ENCODE results near the gene SREBF1. TPM values are rescaled to one million over a fixed set of nuclear protein-coding genes. Genes with fewer than 3 reads are reported as not detected.

SREBF1 gene
- total RNA-seq, 1 experiment from 2014 or later, result 104 TPM

DNA sequence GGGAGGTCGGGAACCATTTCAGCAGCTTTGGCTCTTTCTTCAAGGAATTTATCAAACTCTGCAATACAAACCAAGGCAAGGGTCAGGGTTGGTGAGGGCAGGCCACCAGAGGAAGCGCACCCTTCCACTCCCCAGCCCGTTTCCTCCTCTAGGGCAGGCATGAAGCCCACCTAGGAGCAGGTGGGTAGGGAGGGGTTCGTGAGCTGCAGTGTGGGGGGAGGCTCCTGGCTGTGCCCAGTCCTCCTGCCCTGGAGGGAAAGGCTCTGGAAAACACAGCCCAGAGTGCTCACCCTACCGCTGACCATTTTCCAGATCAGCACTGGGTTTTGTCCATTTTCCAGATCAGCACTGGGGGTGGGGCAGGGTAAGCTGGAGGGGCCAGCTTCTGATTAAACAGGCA is 10.9 kb upstream of the SREBF1 start:
- CTCF ChIA-PET, result no interaction called here
- Mint-ChIP-seq H3K9me3 (ENCODE audit: low read depth, unreplicated experiment) (no peaks in the 10 kb centered on the region), H3K27ac (ENCODE audit: unreplicated experiment) (no peak overlapping the region), H3K4me3 (ENCODE audit: low read depth, unreplicated experiment) (no peak overlapping the region), H3K36me3 (ENCODE audit: insufficient read depth, unreplicated experiment) (peaks cover 7% of the 10 kb centered on the region), H3K4me1 (ENCODE audit: low read depth, unreplicated experiment) (peaks cover 6% of the 10 kb centered on the region), H3K27me3 (ENCODE audit: unreplicated experiment) (no peaks in the 10 kb centered on the region)
- TF ChIP-seq, protein P1, sequence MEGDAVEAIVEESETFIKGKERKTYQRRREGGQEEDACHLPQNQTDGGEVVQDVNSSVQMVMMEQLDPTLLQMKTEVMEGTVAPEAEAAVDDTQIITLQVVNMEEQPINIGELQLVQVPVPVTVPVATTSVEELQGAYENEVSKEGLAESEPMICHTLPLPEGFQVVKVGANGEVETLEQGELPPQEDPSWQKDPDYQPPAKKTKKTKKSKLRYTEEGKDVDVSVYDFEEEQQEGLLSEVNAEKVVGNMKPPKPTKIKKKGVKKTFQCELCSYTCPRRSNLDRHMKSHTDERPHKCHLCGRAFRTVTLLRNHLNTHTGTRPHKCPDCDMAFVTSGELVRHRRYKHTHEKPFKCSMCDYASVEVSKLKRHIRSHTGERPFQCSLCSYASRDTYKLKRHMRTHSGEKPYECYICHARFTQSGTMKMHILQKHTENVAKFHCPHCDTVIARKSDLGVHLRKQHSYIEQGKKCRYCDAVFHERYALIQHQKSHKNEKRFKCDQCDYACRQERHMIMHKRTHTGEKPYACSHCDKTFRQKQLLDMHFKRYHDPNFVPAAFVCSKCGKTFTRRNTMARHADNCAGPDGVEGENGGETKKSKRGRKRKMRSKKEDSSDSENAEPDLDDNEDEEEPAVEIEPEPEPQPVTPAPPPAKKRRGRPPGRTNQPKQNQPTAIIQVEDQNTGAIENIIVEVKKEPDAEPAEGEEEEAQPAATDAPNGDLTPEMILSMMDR (IDR thresholded peaks at IDR 0.05; ENCODE audit: unreplicated experiment), result no peak
- intact Hi-C loops (cut with micrococcal nuclease; ENCODE audit: unreplicated experiment), result no loop called here
- BruUV-seq (replicated peaks), result no TSS peak
- no peak for DNase-seq

- no TSS peak for BruUV-seq (replicated peaks)
- H3K4me1 Mint-ChIP-seq (ENCODE audit: low read depth, unreplicated experiment), result peaks cover 6% of the 10 kb centered on the region
- intact Hi-C loops (cut with micrococcal nuclease; ENCODE audit: unreplicated experiment), result no loop called here
- peaks cover 9% of the 10 kb centered on the region for H3K36me3 Mint-ChIP-seq (ENCODE audit: insufficient read depth, unreplicated experiment)
- H3K4me3 Mint-ChIP-seq (ENCODE audit: low read depth, unreplicated experiment), result no peak overlapping the region
- H3K27ac Mint-ChIP-seq (ENCODE audit: unreplicated experiment), result no peak overlapping the region
- H3K27me3 Mint-ChIP-seq (ENCODE audit: unreplicated experiment), result no peaks in the 10 kb centered on the region
- DNase-seq, result no peak
- TF ChIP-seq, protein P1 (IDR thresholded peaks at IDR 0.05; ENCODE audit: unreplicated experiment), result no peak
- CTCF ChIA-PET, result no interaction called here
- H3K9me3 Mint-ChIP-seq (ENCODE audit: low read depth, unreplicated experiment), result no peaks in the 10 kb centered on the region
Observed at GRCh38 chr17:17847118-17847689, 10.4 kb upstream of the SREBF1 start.

GRCh38 chr17:17846645-17847044 is 9.9 kb upstream of the SREBF1 start:
- TF ChIP-seq, protein P1 (IDR thresholded peaks at IDR 0.05; ENCODE audit: unreplicated experiment), result no peak
- peaks cover 6% of the 10 kb centered on the region for H3K4me1 Mint-ChIP-seq (ENCODE audit: low read depth, unreplicated experiment)
- H3K9me3 Mint-ChIP-seq (ENCODE audit: low read depth, unreplicated experiment), result no peaks in the 10 kb centered on the region
- H3K27ac Mint-ChIP-seq (ENCODE audit: unreplicated experiment), result no peak overlapping the region
- no peaks in the 10 kb centered on the region for H3K27me3 Mint-ChIP-seq (ENCODE audit: unreplicated experiment)
- H3K4me3 Mint-ChIP-seq (ENCODE audit: low read depth, unreplicated experiment), result no peak overlapping the region
- CTCF ChIA-PET, result no interaction called here
- BruUV-seq (replicated peaks), result no TSS peak
- peaks cover 12% of the 10 kb centered on the region for H3K36me3 Mint-ChIP-seq (ENCODE audit: insufficient read depth, unreplicated experiment)
- DNase-seq, result no peak
- intact Hi-C loops (cut with micrococcal nuclease; ENCODE audit: unreplicated experiment), result no loop called here

DNA sequence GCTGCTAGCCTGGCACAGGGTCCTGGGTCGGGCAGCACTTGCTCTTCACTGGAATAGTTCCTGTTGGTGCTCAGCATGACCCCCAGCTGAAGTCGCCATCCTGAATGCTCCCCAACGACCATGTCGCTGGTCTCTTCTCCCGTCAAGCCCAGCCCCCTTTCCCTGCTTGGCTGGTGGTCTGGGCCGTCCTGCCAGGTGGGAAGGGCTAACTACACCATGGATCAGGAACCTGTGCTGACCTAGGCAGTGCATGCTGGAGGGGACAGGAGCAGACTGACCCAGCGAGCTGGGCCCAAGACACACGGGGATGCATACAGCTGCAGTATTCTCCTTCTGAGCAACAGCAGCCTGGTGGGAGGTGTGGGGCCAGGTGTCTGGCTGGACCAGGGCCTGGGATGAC is 9.2 kb upstream of the SREBF1 start:
- Mint-ChIP-seq H3K4me1 (ENCODE audit: low read depth, unreplicated experiment) (peaks cover 10% of the 10 kb centered on the region), H3K9me3 (ENCODE audit: low read depth, unreplicated experiment) (no peaks in the 10 kb centered on the region), H3K4me3 (ENCODE audit: low read depth, unreplicated experiment) (no peak overlapping the region), H3K27me3 (ENCODE audit: unreplicated experiment) (no peaks in the 10 kb centered on the region), H3K27ac (ENCODE audit: unreplicated experiment) (no peak overlapping the region), H3K36me3 (ENCODE audit: insufficient read depth, unreplicated experiment) (peaks cover 12% of the 10 kb centered on the region)
- CTCF ChIA-PET, result no interaction called here
- intact Hi-C loops (cut with micrococcal nuclease; ENCODE audit: unreplicated experiment), result no loop called here
- DNase-seq, result no peak
- TF ChIP-seq, protein P1 (IDR thresholded peaks at IDR 0.05; ENCODE audit: unreplicated experiment), result no peak
- no TSS peak for BruUV-seq (replicated peaks)
